Germinal center (tissue), 1 donor: ENCODE measurements around the gene ING5.

Experiments
- DNase-seq: peaks from one replicate; pipeline ENCODE4 v3.0.0; 2012; ENCODE audit warnings: mixed read lengths, low spot score

ING5 gene

GRCh38 chr2:241760301-241760771 lies 58.5 kb downstream of the ING5 start:
- DNase-seq = no peak

DNA sequence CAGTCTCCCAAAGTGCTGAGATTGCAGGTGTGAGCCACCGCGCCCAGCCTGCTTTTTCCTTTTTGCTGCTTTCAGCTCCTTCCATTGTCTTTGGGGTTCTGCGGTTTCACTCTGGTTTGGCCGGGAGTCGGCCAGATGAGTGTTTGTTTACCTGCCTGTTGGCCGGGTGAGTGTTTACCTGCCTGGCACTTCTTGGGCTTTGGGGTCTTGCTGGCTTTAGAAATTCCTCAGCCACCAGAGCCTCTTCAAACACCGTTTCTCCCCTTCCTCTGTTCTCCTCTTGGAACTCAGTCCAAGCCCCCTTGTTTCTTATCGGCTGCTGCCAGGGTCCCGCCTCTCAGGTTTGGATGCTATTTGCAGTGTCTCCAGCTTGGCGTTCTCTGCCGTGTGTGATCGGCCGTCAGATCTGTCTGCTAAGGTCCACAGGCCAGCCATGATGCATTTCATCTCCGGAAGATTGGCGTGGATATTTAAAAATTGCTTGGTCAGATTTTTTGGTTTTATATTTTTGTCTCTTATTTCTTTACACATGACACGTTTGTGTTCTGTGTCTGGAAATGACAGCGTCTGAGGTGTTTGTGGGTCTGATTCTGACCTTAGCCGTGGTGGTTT lies 60.6 kb downstream of the ING5 start:
- DNase-seq = no peak

DNA sequence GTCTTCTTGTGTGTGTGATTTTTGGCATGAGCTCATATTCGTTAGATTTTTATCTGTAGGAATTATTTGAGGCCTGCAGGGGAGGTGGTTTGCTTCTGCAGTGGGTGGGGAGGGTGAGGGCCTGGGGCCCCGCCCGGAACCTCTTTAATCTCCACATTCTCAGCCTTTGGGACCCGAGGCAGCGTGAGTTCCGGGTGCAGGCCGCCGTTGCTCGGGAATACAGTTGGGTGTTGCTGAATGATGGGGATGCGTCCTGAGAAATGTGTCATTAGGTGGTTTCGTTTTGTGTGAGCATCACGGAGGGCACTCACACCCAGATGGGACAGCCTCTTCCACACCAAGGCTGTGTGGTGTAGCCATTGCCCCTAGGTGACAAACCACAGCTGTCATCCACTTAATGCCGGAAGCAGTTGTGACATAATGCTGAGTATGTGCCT lies 61.1 kb downstream of the ING5 start:
- DNase-seq = no peak

GRCh38 chr2:241763551-241764274 lies 61.9 kb downstream of the ING5 start:
- DNase-seq = no peak

GRCh38 chr2:241764275-241765241 lies 62.7 kb downstream of the ING5 start:
- DNase-seq = no peak

- no peak for DNase-seq
These were observed 65.8 kb downstream of the ING5 start for GRCh38 chr2:241767464-241768250.

GRCh38 chr2:241768251-241768711 lies 66.4 kb downstream of the ING5 start:
- no peak for DNase-seq

- DNase-seq = no peak
These were observed 67.0 kb downstream of the ING5 start for GRCh38 chr2:241768850-241769249.

DNA sequence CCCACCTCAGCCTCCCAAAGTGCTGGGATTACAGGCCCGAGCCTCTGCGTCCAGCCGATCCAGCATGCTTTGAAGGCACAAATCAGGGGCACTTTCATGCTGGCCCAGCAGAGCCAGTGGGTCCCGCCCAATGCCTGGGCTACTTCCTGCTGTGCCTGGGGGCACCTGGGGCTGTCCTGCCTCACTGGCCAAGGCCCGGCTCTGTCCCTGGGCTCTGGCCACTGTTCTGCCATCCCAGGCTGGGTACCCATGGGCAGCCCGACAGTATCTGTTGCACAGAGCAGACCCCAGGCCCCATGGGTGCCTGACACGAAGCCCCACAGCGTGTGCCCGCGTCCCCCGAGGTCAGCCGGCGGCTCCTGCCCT lies 68.0 kb downstream of the ING5 start:
- no peak for DNase-seq

GRCh38 chr2:241770185-241770935 lies 68.5 kb downstream of the ING5 start:
- no peak for DNase-seq

- no peak for DNase-seq
These were observed 69.1 kb downstream of the ING5 start for GRCh38 chr2:241770936-241771285.

- no peak for DNase-seq
These were observed 69.6 kb downstream of the ING5 start for GRCh38 chr2:241771286-241772062.

DNA sequence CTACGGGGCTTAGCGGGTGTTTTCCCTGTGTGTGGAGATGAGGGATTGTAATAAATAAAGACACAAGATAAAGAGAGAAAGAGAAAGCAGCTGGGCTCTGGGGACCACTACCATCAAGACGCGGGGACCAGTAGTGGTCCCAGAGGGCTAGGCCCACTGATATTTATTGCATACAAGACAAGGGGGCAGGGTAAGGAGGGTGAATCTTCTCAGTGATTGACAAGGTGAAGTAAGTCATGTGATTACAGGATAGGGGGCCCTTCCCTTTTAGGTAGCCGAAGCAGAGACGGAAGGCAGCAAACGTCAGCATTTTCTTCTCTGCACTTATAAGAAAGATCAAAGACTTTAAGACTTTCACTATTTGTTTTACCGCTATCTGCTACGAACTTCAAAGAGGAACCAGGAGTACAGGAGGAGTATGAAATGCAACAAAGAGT lies 70.2 kb downstream of the ING5 start:
- DNase-seq = no peak

- no peak for DNase-seq
These were observed 71.9 kb downstream of the ING5 start for GRCh38 chr2:241773511-241774418.

DNA sequence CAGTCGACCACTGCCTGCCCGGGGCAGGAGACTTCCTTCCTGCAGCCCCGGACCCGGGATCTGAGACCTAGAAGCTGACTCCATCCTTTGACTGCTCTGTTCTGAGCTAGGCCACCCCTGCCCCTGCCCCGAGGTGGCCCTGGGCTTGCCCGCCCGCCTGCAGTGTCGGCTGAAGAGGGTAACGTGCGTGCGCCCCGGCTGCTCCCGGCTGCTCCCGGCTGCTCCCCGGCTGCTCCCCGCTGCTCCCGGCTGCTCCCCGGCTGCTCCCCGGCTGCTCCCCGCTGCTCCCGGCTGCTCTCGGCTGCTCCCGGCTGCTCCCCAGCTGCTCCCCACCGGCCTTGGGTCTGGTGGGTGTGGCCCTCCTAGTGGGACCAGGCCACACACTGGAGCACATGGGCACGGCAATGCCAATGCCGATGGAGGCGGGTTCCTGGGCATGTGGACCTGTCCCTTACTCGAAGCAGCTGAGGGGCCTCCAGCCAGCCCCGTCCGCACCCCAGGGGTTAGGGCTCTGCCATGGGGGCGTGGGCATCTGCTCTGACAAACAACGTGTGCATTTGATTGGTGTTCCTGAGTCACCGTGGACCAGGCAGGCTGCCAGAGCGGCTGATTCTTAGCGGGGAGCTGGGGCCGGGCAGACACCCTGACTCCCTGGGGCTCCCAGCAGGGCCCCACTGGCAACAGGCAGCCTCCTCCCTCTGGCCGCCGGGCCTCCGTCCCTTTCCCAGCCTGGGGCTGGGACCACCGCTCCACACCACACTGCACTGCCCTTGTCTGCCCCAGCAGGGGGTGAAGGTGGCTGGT lies 72.8 kb downstream of the ING5 start:
- DNase-seq = no peak

GRCh38 chr2:241775223-241776177 lies 73.7 kb downstream of the ING5 start:
- DNase-seq = no peak
